Measurements from ENCODE around the gene DGKE. TPM values are rescaled to one million over a fixed set of nuclear protein-coding genes. Genes with fewer than 3 reads are reported as not detected.

Gene DGKE
- total RNA-seq, 1 donor from 2014 or later: 6.8 TPM

GRCh38 chr17:56903560-56903959 is 69.6 kb downstream of the DGKE start:
- Mint-ChIP-seq H3K27me3 (ENCODE audit: low read depth) (no peaks in the 10 kb centered on the region), H3K36me3 (ENCODE audit: low read depth) (peaks cover 41% of the 10 kb centered on the region)
- no peak for TF ChIP-seq CTCF (IDR thresholded peaks at IDR 0.05)

GRCh38 chr17:56908001-56908542 is 74.1 kb downstream of the DGKE start:
- Mint-ChIP-seq H3K4me1 (ENCODE audit: low read depth) (peaks cover 20% of the 10 kb centered on the region), H3K27me3 (ENCODE audit: low read depth) (no peaks in the 10 kb centered on the region), H3K27ac (ENCODE audit: unreplicated experiment) (no peak overlapping the region), H3K4me3 (ENCODE audit: unreplicated experiment) (no peak overlapping the region), H3K9me3 (ENCODE audit: low read depth) (peaks cover 4% of the 10 kb centered on the region), H3K36me3 (ENCODE audit: low read depth) (peaks cover 29% of the 10 kb centered on the region)
- DNase-seq (ENCODE audit: low spot score): no peak
- TF ChIP-seq CTCF (IDR thresholded peaks at IDR 0.05): no peak

More at GRCh38 chr17:56903560-56903959, 69.6 kb downstream of the DGKE start:
- Mint-ChIP-seq H3K9me3 (ENCODE audit: low read depth) (peaks cover 4% of the 10 kb centered on the region), H3K4me1 (ENCODE audit: low read depth) (peaks cover 13% of the 10 kb centered on the region), H3K27ac (ENCODE audit: unreplicated experiment) (no peak overlapping the region), H3K4me3 (ENCODE audit: unreplicated experiment) (no peak overlapping the region)
- no peak for DNase-seq (ENCODE audit: low spot score)

GRCh38 chr17:56909742-56910508 is 76.0 kb downstream of the DGKE start:
- peaks cover 13% of the 10 kb centered on the region for H3K36me3 Mint-ChIP-seq (ENCODE audit: low read depth)
- H3K9me3 Mint-ChIP-seq (ENCODE audit: low read depth): no peaks in the 10 kb centered on the region
- H3K4me1 Mint-ChIP-seq (ENCODE audit: low read depth): peaks cover 28% of the 10 kb centered on the region
- no peaks in the 10 kb centered on the region for H3K27me3 Mint-ChIP-seq (ENCODE audit: low read depth)
- TF ChIP-seq CTCF (IDR thresholded peaks at IDR 0.05): no peak
- no peak overlapping the region for H3K27ac Mint-ChIP-seq (ENCODE audit: unreplicated experiment)
- DNase-seq (ENCODE audit: low spot score): no peak
- no peak overlapping the region for H3K4me3 Mint-ChIP-seq (ENCODE audit: unreplicated experiment)

- Mint-ChIP-seq H3K36me3 (ENCODE audit: low read depth) (peaks cover 12% of the 10 kb centered on the region), H3K9me3 (ENCODE audit: low read depth) (no peaks in the 10 kb centered on the region), H3K27ac (ENCODE audit: unreplicated experiment) (no peak overlapping the region), H3K4me3 (ENCODE audit: unreplicated experiment) (no peak overlapping the region), H3K27me3 (ENCODE audit: low read depth) (no peaks in the 10 kb centered on the region), H3K4me1 (ENCODE audit: low read depth) (peaks cover 36% of the 10 kb centered on the region)
- TF ChIP-seq CTCF (IDR thresholded peaks at IDR 0.05): no peak
- no peak for DNase-seq (ENCODE audit: low spot score)
Observed at GRCh38 chr17:56910509-56911235, 76.7 kb downstream of the DGKE start.

All from chondrocyte (in vitro differentiated cells).